ENCODE data around the gene SULT1C3.

Gene SULT1C3

DNA sequence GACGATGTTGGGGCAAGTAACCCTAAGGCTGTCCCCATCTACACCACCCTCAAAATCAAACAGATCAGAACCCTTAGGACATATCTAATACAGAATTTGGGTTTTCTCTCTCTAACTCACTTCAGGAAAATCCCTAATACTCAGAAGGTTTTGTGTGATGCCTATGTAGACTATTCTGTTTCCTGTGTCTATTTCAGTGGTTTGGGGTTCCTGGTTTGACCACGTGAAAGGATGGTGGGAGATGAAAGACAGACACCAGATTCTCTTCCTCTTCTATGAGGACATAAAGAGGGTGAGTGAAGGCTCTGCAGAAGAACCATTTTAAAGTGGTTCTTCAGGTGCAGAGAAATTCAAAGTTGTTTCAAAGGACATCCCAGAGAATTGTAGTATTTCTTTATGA lies 65.2 kb downstream of the SULT1C3 start:
- no peak for DNase-seq (ENCODE audit: low spot score)

DNA sequence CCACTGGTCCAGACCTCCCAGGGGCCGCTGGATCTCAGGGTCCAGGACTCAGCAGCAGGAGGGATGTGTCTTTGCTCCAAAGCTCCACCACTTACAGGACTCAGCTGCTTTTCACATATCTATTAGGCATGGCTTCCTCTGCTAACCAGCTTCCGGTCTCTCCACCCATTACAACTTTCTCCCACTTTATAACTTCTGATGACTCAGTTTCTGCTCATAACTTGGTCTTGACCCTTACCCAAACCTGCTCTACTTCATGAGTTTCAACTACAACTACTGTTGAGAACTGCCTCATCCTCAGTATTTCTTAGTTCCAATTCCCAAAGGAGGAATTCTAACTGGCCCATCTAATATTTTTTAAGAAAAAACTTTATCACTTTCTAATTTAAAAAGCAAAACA lies 66.1 kb downstream of the SULT1C3 start:
- DNase-seq (ENCODE audit: low spot score): no peak

DNA sequence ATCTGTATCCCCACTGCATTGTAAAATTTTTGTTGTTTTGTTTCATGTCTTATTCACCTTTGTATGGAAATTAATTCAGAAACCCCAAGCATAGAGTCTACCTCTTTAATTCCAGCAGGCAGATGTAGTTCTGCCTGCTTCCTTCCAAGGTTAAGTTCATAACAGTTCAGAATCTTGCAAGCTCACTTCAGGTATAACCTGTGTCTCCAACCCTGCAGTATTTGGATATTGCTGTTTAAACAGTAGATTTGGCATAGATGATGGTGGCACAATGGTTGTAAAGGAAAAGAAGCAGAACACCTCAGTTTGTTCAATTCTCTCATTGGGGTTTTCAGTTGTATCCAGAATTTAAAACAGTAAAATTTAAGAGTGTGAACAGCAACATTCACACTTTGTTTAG lies 70.1 kb downstream of the SULT1C3 start:
- DNase-seq (ENCODE audit: low spot score): no peak

Measured in CD4-positive, alpha-beta T cell treated with Interleukin-2 at 100 ng/mL for 4 hours (primary cell).